Stimulated activated effector memory CD8-positive, alpha-beta T cell treated with anti-CD3 and anti-CD28 coated beads, Interleukin-12 subunit alpha, Interleukin-12 subunit beta, amount 100 ng/mL, for 72 hours (primary cell): ENCODE measurements around the gene SUPV3L1.

Source experiments
- ATAC-seq: fragments of 150-1000 bp; cut with Tn5 transposase; 2 replicates; pipeline ENCODE4 v1.10.0; 2021
- DNase-seq, 2 donors: peaks; one replicate each; pipeline ENCODE4 v3.0.0; 2021 to 2022; ENCODE audit warnings: low spot score in 2 of 2
- H3K27ac Mint-ChIP-seq: one replicate; pipeline ENCODE4 v1.8.0; 2022; ENCODE audit warnings: mild to moderate bottlenecking, mixed read lengths
- H3K36me3 Mint-ChIP-seq: one replicate; pipeline ENCODE4 v1.8.0; 2022; ENCODE audit warnings: mild to moderate bottlenecking, mixed read lengths
- H3K4me1 Mint-ChIP-seq: one replicate; pipeline ENCODE4 v1.8.0; 2022; ENCODE audit warnings: mixed read lengths
- H3K4me3 Mint-ChIP-seq: one replicate; pipeline ENCODE4 v1.8.0; 2022; ENCODE audit warnings: mild to moderate bottlenecking, mixed read lengths
- H3K9me3 Mint-ChIP-seq: one replicate; pipeline ENCODE4 v1.8.0; 2022; ENCODE audit warnings: mixed read lengths

Gene SUPV3L1

DNA sequence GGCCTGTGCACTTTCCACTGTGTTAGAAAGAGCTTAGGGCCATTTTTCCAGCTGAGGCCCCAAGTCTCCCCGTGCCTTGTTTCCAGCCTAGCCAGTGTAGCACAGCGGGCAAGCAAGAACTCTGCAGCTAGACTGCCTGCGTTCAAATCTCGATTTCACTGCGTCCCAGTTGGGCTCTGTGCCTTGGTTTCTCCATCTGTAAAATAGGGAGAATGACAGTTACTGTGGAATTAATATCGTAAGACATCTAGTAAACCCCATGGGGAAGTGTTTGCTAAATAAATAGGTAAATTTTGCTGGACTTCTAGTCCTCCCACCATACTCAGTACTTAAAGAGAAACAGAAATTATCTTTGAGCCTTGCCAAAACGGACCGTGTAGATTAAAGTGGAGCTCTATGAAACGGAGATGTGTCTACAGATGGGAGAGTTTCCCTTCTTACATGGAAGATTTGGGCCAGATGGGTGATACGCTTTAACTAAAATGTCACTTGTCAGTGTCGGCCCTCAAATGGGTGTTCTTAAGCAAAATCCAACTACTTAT lies 36.6 kb downstream of the SUPV3L1 start:
- DNase-seq (no peak), ATAC-seq (no peak)
- Mint-ChIP-seq H3K9me3 (no peaks in the 10 kb centered on the region), H3K27ac (no peak overlapping the region), H3K4me1 (peaks cover 35% of the 10 kb centered on the region), H3K36me3 (no peaks in the 10 kb centered on the region), H3K4me3 (no peak overlapping the region)

DNA sequence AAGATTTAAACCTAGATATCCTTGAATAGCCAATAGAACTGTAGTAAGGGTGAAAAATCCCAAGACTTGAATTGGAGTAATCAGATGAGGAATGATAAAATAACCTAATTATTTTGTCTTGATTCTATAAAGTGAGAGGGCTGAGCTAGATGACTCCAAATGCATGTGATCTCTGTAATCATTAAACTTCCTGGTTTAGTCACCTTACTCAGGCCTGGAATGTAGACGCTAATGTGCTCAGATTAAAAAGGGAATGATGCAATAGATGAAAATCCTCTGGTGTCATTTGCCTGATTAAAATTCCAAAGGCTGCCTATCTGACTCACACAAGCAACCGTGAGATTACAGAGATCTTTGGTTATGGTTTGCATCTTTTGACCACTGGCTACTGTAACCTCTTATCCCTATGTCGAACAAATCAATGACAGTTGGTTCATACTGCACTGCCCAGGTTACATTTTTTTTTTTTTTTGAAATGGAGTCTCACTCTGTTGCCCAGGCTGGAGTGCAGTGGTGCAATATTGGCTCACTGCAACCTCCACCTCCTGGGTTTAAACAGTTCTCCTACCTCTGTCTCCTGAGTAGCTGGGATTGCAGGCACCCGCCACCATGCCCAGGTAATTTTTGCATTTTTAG lies 37.2 kb downstream of the SUPV3L1 start:
- no peak overlapping the region for H3K27ac Mint-ChIP-seq
- H3K36me3 Mint-ChIP-seq = no peaks in the 10 kb centered on the region
- no peaks in the 10 kb centered on the region for H3K9me3 Mint-ChIP-seq
- H3K4me1 Mint-ChIP-seq = peaks cover 41% of the 10 kb centered on the region
- ATAC-seq (no peak), DNase-seq (no peak)
- H3K4me3 Mint-ChIP-seq = no peak overlapping the region

DNA sequence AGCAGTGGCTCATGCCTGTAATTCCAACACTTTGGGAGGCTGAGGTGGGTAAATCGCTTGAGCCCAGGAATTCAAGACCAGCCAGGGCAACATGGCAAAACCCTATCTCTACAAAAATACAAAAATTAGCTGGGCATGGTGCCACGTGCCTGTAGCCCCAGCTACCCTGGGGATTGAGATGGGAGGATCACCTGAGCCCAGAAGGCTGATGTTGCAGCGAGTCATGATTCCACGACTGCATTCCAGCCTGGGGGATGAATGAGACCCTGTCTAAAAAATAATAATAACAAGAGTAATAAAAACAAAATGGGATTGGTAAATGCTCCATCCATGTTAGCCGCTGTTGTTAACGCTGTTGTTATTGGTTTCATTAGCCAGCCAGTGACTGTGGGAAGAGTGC lies 38.8 kb downstream of the SUPV3L1 start:
- ATAC-seq (no peak), DNase-seq (no peak)
- Mint-ChIP-seq H3K4me3 (no peak overlapping the region), H3K27ac (no peak overlapping the region), H3K36me3 (no peaks in the 10 kb centered on the region), H3K9me3 (no peaks in the 10 kb centered on the region), H3K4me1 (peaks cover 53% of the 10 kb centered on the region)

DNA sequence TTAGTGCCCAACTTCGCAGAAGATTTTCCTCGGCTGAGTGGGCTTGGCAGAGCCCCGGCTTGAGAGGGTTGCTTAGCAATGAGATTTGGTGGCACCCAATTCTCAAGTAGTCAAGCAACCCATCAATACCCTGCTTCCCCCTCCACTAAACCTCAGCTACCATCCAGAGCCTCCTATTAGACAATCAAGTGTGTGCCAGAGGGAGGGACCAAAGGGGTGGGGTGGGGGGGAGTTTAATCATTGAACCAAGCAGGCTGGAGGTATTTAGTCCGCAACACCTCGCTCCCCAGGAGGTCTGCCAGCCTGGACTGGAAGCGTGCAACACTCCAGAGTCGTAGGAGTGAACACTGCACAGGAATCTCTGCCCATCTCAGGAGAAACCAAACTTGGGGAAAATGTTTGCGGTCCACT lies 40.0 kb downstream of the SUPV3L1 start, which contains the start of gene HKDC1:
HKDC1 (plus strand) TSS at position 292 of the 411 bp plus-strand sequence; CDS start at position 396, 104 bp downstream.
- ATAC-seq = no peak
- DNase-seq = no peak
- Mint-ChIP-seq H3K4me1 (peaks cover 47% of the 10 kb centered on the region), H3K27ac (no peak within 1 kb of the TSS), H3K4me3 (no peak within 1 kb of the TSS), H3K9me3 (no peaks in the 10 kb centered on the region), H3K36me3 (no peaks in the 10 kb centered on the region)

DNA sequence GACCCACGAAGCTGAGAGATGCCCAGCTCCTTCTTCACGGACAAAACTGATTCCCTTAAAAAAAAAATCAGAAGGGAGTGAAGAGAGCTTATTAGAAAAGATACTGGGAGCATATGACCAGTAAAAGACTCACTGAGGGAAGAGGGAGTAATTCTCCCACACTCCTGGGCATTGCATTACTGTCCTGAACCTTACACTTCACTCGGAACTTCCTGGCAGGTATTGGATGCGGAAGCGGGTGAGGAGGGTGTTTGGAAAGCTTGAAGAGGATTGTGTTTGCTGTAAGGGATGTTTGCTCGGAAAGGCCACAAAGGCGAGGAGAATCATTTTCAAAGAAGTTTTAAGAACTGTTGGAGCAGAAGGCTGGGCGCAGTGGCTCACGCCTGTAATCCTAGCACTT lies 40.5 kb downstream of the SUPV3L1 start:
- no peak overlapping the region for H3K4me3 Mint-ChIP-seq
- H3K4me1 Mint-ChIP-seq = peaks cover 47% of the 10 kb centered on the region
- no peaks in the 10 kb centered on the region for H3K36me3 Mint-ChIP-seq
- H3K9me3 Mint-ChIP-seq = no peaks in the 10 kb centered on the region
- DNase-seq (no peak), ATAC-seq (no peak)
- H3K27ac Mint-ChIP-seq = no peak overlapping the region

DNA sequence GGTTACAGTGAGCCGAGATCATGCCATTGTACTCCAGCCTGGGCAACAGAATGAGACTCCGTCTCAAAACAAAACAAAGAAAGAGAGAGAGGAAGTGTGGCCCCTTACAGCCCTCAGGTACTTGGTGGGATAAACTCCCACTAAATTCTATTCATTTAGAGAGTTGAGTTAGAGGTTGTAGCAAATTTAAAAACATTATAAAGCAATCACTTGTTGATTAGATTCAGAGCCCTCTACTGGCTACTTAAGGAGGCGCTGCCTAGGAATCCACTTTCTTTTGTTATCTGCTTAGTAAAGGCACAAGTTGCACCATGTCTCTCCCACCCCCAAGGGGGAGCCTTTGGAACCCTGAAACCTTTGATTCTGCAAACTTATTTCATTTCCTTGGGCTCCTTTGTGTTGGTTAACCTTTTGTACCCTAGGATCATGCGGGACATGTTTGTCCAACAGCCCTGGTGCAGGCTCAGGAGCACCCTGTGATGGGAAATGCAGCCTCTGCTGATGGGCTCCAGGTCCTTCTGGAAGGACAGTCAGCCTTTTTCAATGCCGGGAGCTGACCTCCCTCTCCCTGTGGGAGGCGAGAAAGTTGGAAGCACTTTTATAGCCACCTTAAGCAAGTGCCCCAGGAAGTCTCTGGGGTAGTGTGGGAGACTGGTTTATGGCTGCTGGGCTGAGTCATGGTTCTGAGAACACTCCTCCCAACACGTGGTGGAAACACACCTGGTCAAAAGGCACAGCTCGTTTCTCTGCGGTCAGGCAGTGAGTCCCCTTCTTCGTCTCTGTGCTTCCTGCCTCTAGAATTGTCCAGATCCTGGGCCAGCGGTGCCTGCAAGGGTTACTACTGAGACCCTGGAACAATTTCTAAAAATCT lies 42.4 kb downstream of the SUPV3L1 start:
- ATAC-seq = peak; percentile 94
- no peaks in the 10 kb centered on the region for H3K36me3 Mint-ChIP-seq
- H3K4me1 Mint-ChIP-seq = peaks cover 50% of the 10 kb centered on the region
- peak; percentile 46 to 91 for DNase-seq
- H3K9me3 Mint-ChIP-seq = no peaks in the 10 kb centered on the region
- peak overlapping the region; percentile 65 for H3K4me3 Mint-ChIP-seq
- peak overlapping the region; percentile 75 for H3K27ac Mint-ChIP-seq

DNA sequence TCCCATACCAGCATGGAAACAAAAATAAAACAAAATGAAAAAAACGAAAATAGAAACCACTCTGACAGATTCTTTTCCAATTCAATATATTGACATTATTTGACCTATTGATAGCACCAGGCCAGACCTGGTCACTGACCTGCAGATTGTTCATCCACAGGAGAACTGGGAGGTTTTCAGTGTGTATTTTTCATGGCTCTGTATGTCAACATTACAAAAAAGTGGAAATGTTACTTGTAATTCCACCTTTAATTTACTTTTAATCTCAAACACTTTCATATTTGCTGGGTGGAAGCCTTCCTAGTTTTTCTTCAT lies 43.0 kb downstream of the SUPV3L1 start:
- ATAC-seq (no peak), DNase-seq (no peak)
- H3K4me1 Mint-ChIP-seq = peaks cover 56% of the 10 kb centered on the region
- H3K9me3 Mint-ChIP-seq = no peaks in the 10 kb centered on the region
- peak overlapping the region; percentile 75 for H3K27ac Mint-ChIP-seq
- H3K36me3 Mint-ChIP-seq = no peaks in the 10 kb centered on the region
- peak overlapping the region; percentile 65 for H3K4me3 Mint-ChIP-seq

DNA sequence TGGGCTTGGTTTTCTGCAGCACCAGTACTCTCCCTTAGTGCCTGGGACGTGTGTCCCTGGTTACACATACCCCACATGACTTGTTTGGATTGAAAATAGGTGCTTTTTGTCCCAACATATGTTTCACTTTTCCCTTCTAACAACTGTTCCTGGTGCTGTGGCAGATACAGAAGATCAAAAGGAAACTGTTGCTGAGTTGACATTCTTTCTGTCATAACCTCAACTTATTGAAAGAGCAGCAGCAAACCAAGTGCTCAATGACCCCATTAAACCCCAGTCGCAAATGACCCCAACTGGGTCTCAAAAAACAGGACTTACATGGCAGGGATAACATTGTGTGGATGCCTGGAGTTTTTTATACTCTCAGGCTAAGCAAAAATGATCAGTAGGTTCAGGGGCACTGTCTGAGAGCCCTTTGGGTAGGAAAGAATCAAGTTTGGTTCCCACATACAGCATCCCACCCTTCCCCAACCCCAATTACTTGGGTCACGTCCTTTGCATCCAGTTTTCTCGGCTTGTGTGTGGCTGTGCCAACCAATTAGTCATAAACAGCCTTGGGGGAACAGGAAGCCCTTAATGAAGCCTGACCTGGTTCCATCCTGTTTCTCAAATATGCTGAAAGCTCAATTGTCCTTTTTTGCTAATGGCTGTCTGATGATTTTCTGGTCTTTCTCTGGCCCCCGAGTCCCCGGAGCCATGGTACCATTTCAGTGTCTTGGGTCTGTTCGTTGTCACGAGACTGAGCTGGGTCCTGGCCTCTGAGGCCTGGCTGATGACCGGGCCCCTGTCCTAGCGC lies 45.0 kb downstream of the SUPV3L1 start:
- DNase-seq = no peak
- peaks cover 77% of the 10 kb centered on the region for H3K4me1 Mint-ChIP-seq

DNA sequence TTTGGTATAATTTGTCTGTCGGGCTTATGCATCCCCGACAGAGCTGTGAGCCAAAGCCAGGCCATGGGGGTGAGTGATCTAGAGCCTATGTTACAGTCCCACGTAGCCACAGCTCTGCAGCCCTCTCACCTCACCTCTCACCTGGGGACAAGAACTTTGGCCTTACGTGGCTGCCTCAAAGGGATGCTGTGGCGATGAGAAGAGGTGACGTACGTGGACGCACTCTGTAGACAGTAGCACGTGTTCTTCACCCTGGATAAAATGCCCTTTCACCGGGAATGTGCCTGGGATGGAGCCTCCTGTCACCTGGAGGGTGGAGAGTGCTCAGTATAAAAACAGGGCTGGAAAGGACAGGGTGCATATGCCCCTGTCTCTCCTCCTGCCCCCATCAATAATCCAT lies 45.6 kb downstream of the SUPV3L1 start:
- ATAC-seq (no peak), DNase-seq (no peak)
- peaks cover 75% of the 10 kb centered on the region for H3K4me1 Mint-ChIP-seq

More for the DNA sequence above, 45.0 kb downstream of the SUPV3L1 start:
- H3K36me3 Mint-ChIP-seq = peaks cover 8% of the 10 kb centered on the region
- H3K9me3 Mint-ChIP-seq = no peaks in the 10 kb centered on the region
- ATAC-seq = no peak
- no peak overlapping the region for H3K27ac Mint-ChIP-seq
- peak overlapping the region; percentile 26 for H3K4me3 Mint-ChIP-seq

DNA sequence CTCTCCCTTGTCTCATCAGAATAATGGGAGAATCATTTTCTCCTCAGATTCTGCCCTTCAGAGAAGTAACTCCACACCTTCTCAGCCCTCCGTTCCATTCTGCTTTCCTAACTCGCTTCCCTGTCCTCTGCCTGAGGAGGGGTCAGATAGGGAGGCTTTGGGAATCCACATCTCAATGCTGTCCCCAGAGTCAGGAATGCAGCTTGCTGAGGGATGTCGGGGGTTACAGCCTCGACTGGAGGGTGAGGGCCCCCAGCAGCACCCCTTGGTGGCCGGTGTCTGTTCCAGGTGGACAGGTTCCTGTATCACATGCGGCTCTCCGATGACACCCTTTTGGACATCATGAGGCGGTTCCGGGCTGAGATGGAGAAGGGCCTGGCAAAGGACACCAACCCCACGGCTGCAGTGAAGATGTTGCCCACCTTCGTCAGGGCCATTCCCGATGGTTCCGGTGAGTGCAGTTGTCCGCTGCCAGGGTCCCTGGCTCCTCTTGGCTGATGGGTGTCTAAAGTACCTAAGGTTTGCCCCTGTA lies 47.0 kb downstream of the SUPV3L1 start:
- DNase-seq (no peak), ATAC-seq (no peak)
- Mint-ChIP-seq H3K4me1 (peaks cover 76% of the 10 kb centered on the region), H3K36me3 (peaks cover 8% of the 10 kb centered on the region), H3K27ac (no peak overlapping the region), H3K9me3 (no peaks in the 10 kb centered on the region), H3K4me3 (no peak overlapping the region)

More for the DNA sequence above, 45.6 kb downstream of the SUPV3L1 start:
- Mint-ChIP-seq H3K9me3 (no peaks in the 10 kb centered on the region), H3K36me3 (peaks cover 8% of the 10 kb centered on the region), H3K4me3 (no peak overlapping the region), H3K27ac (no peak overlapping the region)

DNA sequence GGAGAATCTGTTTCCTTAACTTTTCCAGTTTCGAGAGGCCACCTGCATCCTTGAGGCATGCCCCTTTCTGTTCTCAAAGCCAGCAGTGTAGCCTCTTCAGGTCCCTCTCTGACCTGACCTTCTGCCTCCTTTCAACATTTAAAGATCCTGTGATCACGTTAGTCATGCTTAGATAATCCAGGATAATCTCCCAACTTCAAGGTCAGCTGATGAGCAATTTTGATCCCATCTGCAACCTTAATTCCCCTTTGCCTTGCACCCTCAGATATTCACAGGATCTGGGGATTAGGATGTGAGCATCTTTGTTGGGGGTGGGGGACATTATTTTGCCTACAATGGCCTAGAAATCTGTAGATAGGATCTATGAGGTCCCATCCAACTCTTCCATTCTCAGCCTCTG lies 48.1 kb downstream of the SUPV3L1 start:
- H3K4me1 Mint-ChIP-seq = peaks cover 76% of the 10 kb centered on the region
- peaks cover 8% of the 10 kb centered on the region for H3K36me3 Mint-ChIP-seq
- no peak for ATAC-seq
- no peak for DNase-seq
- H3K9me3 Mint-ChIP-seq = no peaks in the 10 kb centered on the region
- peak overlapping the region; percentile 92 for H3K4me3 Mint-ChIP-seq
- peak overlapping the region; percentile 92 for H3K27ac Mint-ChIP-seq

DNA sequence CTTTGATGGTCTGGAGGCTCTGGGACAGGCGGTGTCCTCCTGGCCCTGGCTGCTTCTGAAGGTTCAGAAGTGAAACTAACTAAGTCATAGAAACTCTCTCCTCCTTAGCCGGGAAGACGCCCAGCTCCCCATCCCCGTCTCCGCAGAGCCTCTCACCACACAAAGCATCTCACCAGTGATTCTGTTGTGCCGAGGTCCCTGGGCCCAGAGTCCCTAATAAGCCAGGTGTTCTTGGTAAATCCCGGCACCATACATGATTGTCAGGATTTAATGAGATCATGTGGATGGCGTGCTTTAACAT lies 49.5 kb downstream of the SUPV3L1 start:
- no peaks in the 10 kb centered on the region for H3K9me3 Mint-ChIP-seq
- DNase-seq (no peak), ATAC-seq (no peak)
- H3K4me3 Mint-ChIP-seq = peak overlapping the region; percentile 92
- H3K27ac Mint-ChIP-seq = peak overlapping the region; percentile 92
- H3K36me3 Mint-ChIP-seq = peaks cover 8% of the 10 kb centered on the region
- H3K4me1 Mint-ChIP-seq = peaks cover 74% of the 10 kb centered on the region

DNA sequence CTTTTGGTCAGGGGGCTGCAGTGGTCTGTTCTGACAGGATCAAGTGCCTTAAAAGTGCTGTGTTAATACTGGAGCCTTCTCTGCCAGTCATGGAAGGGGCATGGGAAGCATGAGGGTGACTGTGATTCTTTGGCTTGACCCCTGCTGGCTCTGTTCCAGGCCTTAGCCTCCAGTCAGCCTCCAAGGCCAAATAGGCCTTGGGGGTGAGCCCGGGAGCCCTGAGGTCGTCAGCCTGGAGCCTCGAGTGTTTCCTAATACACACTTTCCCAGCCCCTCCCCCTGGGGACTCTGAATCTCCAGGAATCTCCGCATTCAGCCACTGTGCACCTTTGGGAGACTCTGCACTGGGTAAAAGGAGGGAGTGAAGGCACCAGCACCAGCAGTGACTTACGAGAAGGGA lies 50.1 kb downstream of the SUPV3L1 start:
- peak overlapping the region; percentile 92 for H3K27ac Mint-ChIP-seq
- peaks cover 68% of the 10 kb centered on the region for H3K4me1 Mint-ChIP-seq
- H3K9me3 Mint-ChIP-seq = no peaks in the 10 kb centered on the region
- peaks cover 8% of the 10 kb centered on the region for H3K36me3 Mint-ChIP-seq
- ATAC-seq (no peak), DNase-seq (no peak)
- peak overlapping the region; percentile 92 for H3K4me3 Mint-ChIP-seq

DNA sequence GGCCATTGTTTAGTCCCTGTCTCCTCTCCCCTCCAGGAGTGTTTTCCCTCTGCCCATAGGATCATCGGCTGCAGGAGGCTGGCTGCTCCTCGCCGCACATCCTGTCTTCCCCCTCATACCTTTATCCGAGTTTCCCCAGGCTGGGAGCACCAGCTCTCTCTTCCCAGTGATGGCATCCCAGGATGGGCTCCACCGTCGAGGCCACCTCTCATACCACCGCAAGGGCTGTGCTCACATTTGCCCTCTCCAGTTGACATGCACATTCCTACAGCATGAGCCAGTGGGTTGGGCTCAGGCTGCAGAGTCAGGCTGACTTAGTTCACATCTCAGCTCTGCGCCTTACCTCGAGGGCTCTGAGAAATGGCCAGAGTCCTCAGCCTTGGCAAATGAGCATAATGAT lies 52.2 kb downstream of the SUPV3L1 start:
- no peaks in the 10 kb centered on the region for H3K9me3 Mint-ChIP-seq
- H3K4me3 Mint-ChIP-seq = no peak overlapping the region
- peaks cover 57% of the 10 kb centered on the region for H3K4me1 Mint-ChIP-seq
- peaks cover 8% of the 10 kb centered on the region for H3K36me3 Mint-ChIP-seq
- peak overlapping the region; percentile 8 for H3K27ac Mint-ChIP-seq
- DNase-seq = no peak
- no peak for ATAC-seq
